Neural progenitor cell (in vitro differentiated cells): ENCODE measurements around the gene GALR1.

Experiments used
- CTCF ChIP-seq: fragments of 200-600 bp; sonication (generic); IDR thresholded peaks from 2 replicates; pipeline ENCODE4 v1.5.1; 2017; ENCODE audit warnings: antibody characterized with exemption, mild to moderate bottlenecking
- EZH2phosphoT487 ChIP-seq: fragments of 200-600 bp; sonication (generic); IDR thresholded peaks from 2 replicates; pipeline ENCODE4 v1.6.1; 2017; ENCODE audit warnings: antibody characterized with exemption

- TF ChIP-seq CTCF (no peak), EZH2phosphoT487 (no peak)
Measured at GRCh38 chr18:77300579-77300978, 50.9 kb downstream of the GALR1 start.
